Transverse colon (tissue), 4 donors: ENCODE results near the gene MICAL1.

Experiments
- EP300 ChIP-seq: sonication (generic); formaldehyde crosslinking; IDR thresholded peaks from one replicate; pipeline ENCODE4 v1.6.1; 2017; ENCODE audit warnings: antibody characterized with exemption, low read depth
- POLR2A ChIP-seq: fragments of 450-650 bp; IDR thresholded peaks from one replicate; pipeline ENCODE4 v1.6.1; 2016; ENCODE audit warnings: antibody characterized with exemption, mild to moderate bottlenecking, moderate library complexity
- POLR2AphosphoS5 ChIP-seq, 3 donors: sonication (generic); formaldehyde crosslinking; IDR thresholded peaks; one replicate each; pipeline ENCODE4 v1.6.1; 2016; ENCODE audit warnings: antibody characterized with exemption in 3 of 3
- TF ChIP-seq, protein P1 (sequence below), 5 experiments: fragments of 200-600 bp in 3 of 5; fragments of 450-650 bp in 2 of 5; sonication (generic) in 3 of 5; IDR thresholded peaks; 1 replicate in 2 of 5; 2 replicates in 3 of 5; pipeline ENCODE4 v1.5.1; 2016 to 2017; ENCODE audit warnings: antibody characterized with exemption in 5 of 5, inconsistent platforms in 3 of 5, mild to moderate bottlenecking in 2 of 5, moderate library complexity in 1 of 5

DNA sequence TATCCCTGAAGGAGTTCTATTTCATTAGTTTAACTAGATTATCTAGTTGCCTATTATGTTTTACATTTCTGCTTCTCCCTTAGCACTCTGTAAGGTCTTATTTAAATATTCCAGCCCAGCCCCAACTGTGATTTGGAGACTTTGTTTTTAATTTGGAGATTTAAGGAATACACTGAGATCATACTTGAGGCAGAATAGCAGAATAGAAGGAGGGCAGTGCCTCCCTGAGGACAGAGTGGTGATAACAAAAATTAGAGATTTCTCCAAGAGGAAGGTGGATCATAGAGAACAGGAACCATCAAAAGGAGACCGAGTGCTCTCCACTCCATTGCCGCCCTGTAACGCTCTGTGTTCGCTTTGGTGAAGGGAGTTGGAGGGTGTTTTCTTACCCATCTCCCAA lies 58.6 kb downstream of the MICAL1 start:
- no peak for TF ChIP-seq POLR2A
- TF ChIP-seq, protein P1, sequence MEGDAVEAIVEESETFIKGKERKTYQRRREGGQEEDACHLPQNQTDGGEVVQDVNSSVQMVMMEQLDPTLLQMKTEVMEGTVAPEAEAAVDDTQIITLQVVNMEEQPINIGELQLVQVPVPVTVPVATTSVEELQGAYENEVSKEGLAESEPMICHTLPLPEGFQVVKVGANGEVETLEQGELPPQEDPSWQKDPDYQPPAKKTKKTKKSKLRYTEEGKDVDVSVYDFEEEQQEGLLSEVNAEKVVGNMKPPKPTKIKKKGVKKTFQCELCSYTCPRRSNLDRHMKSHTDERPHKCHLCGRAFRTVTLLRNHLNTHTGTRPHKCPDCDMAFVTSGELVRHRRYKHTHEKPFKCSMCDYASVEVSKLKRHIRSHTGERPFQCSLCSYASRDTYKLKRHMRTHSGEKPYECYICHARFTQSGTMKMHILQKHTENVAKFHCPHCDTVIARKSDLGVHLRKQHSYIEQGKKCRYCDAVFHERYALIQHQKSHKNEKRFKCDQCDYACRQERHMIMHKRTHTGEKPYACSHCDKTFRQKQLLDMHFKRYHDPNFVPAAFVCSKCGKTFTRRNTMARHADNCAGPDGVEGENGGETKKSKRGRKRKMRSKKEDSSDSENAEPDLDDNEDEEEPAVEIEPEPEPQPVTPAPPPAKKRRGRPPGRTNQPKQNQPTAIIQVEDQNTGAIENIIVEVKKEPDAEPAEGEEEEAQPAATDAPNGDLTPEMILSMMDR (IDR thresholded peaks at IDR 0.05) = peak; percentile 15 to 47 (median 40)
- no peak for TF ChIP-seq EP300
- no peak for TF ChIP-seq POLR2AphosphoS5 (IDR thresholded peaks at IDR 0.05)
